Inflammatory macrophage treated with lipopolysaccharide for 4 hours (primary cell): ENCODE results near the gene NAT8L.

ENCODE experiments used
- DNase-seq: peaks from one replicate; pipeline ENCODE4 v3.0.0-alpha.2; 2020

NAT8L gene

GRCh38 chr4:2076908-2077536 is 17.9 kb downstream of the NAT8L start:
- no peak for DNase-seq

- DNase-seq = no peak
Measured at GRCh38 chr4:2077537-2078460, 18.7 kb downstream of the NAT8L start.

GRCh38 chr4:2078584-2078983 is 19.5 kb downstream of the NAT8L start:
- no peak for DNase-seq

- DNase-seq = no peak
Measured at GRCh38 chr4:2079006-2079405, 19.9 kb downstream of the NAT8L start.

- no peak for DNase-seq
Measured at GRCh38 chr4:2079926-2080325, 20.8 kb downstream of the NAT8L start.

GRCh38 chr4:2080429-2081300 is 21.5 kb downstream of the NAT8L start:
- DNase-seq = no peak

GRCh38 chr4:2081540-2081939 is 22.4 kb downstream of the NAT8L start:
- DNase-seq = no peak

- no peak for DNase-seq
Measured at GRCh38 chr4:2082118-2082517, 23.0 kb downstream of the NAT8L start.

- DNase-seq = no peak
Measured at GRCh38 chr4:2082627-2083026, 23.5 kb downstream of the NAT8L start.

GRCh38 chr4:2083116-2083825 is 24.1 kb downstream of the NAT8L start:
- DNase-seq = no peak

GRCh38 chr4:2083826-2084160 is 24.7 kb downstream of the NAT8L start:
- DNase-seq = no peak

- DNase-seq = no peak
Measured at GRCh38 chr4:2084316-2084715, 25.2 kb downstream of the NAT8L start.

GRCh38 chr4:2085496-2085901 is 26.4 kb downstream of the NAT8L start:
- DNase-seq = no peak

GRCh38 chr4:2087170-2087569 is 28.0 kb downstream of the NAT8L start:
- DNase-seq = no peak

GRCh38 chr4:2089222-2089621 is 30.1 kb downstream of the NAT8L start:
- DNase-seq = no peak

GRCh38 chr4:2090642-2091041 is 31.5 kb downstream of the NAT8L start:
- no peak for DNase-seq

GRCh38 chr4:2091990-2092668 is 33.0 kb downstream of the NAT8L start:
- DNase-seq = no peak

GRCh38 chr4:2092669-2093053 is 33.5 kb downstream of the NAT8L start:
- no peak for DNase-seq

GRCh38 chr4:2093265-2093664 is 34.1 kb downstream of the NAT8L start:
- no peak for DNase-seq

GRCh38 chr4:2094545-2094944 is 35.4 kb downstream of the NAT8L start:
- DNase-seq = no peak

- DNase-seq = no peak
Measured at GRCh38 chr4:2095236-2096072, 36.3 kb downstream of the NAT8L start.
